Suprapubic skin (tissue), 4 donors: ENCODE data around the gene IQSEC1.

ENCODE experiments used
- POLR2A ChIP-seq, 2 donors: fragments of 450-650 bp; IDR thresholded peaks; one replicate each; pipeline ENCODE4 v1.6.1; 2017; ENCODE audit warnings: antibody characterized with exemption in 2 of 2, mild to moderate bottlenecking in 2 of 2, moderate library complexity in 2 of 2
- POLR2AphosphoS5 ChIP-seq, 3 donors: sonication (generic); formaldehyde crosslinking; IDR thresholded peaks; one replicate each; pipeline ENCODE4 v1.6.1; 2017; ENCODE audit warnings: antibody characterized with exemption in 3 of 3
- TF ChIP-seq, protein P1 (sequence below), 2 donors: fragments of 200-600 bp in 1 of 2; fragments of 450-650 bp in 1 of 2; sonication (generic) in 1 of 2; IDR thresholded peaks; one replicate each; pipeline ENCODE4 v1.5.1; 2016 to 2019; ENCODE audit warnings: antibody characterized with exemption in 2 of 2, mild to moderate bottlenecking in 1 of 2, moderate library complexity in 1 of 2

DNA sequence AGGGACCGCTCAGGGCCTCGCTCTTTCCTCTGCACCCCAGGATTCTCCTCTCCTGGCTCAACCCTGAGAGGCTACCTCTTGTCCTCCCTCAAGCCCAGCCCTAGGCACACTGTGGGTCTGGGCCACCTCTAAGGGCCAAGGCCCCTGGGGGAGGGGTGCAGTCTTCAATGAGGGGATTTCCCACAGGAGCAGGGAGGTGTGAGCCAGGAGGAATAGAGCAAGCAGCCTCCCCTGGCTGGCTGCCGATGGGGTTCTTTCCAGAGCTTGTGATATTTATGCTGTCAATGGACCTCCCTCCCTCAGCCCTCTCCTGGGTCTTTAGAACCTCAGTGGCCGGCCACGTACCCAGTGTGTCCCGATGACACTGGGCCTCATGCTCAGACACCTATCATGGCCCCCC lies 132.4 kb downstream of the IQSEC1 start:
- TF ChIP-seq POLR2A (IDR thresholded peaks at IDR 0.05) (no peak), POLR2AphosphoS5 (IDR thresholded peaks at IDR 0.05) (no peak)
- TF ChIP-seq, protein P1, sequence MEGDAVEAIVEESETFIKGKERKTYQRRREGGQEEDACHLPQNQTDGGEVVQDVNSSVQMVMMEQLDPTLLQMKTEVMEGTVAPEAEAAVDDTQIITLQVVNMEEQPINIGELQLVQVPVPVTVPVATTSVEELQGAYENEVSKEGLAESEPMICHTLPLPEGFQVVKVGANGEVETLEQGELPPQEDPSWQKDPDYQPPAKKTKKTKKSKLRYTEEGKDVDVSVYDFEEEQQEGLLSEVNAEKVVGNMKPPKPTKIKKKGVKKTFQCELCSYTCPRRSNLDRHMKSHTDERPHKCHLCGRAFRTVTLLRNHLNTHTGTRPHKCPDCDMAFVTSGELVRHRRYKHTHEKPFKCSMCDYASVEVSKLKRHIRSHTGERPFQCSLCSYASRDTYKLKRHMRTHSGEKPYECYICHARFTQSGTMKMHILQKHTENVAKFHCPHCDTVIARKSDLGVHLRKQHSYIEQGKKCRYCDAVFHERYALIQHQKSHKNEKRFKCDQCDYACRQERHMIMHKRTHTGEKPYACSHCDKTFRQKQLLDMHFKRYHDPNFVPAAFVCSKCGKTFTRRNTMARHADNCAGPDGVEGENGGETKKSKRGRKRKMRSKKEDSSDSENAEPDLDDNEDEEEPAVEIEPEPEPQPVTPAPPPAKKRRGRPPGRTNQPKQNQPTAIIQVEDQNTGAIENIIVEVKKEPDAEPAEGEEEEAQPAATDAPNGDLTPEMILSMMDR (IDR thresholded peaks at IDR 0.05), result no peak
